ENCODE results near the gene GKAP1.
"Not testable (repeated sequence)": the region's sequence is repeated elsewhere in the genome, so short reads cannot be mapped to it uniquely, and the experiment has no call there.

The GKAP1 gene

GRCh38 chr9:83817356-83818278, at the start of gene GKAP1:
GKAP1 (minus strand) TSS chr9:83817769; CDS start chr9:83806517, 11,252 bp downstream.
- TF ChIP-seq CTCF (IDR thresholded peaks at IDR 0.05) = not testable (repeated sequence)

GRCh38 chr9:83837070-83837643, 19.6 kb upstream of the GKAP1 start:
- peak; percentile 12; the same call in 1 of the 2 replicates for TF ChIP-seq CTCF (IDR thresholded peaks at IDR 0.05)

- no peak for TF ChIP-seq CTCF (IDR thresholded peaks at IDR 0.05)
Measured at GRCh38 chr9:83800236-83801033, 17.1 kb downstream of the GKAP1 start.

- no peak for TF ChIP-seq CTCF (IDR thresholded peaks at IDR 0.05)
Measured at GRCh38 chr9:83794051-83794450, 23.5 kb downstream of the GKAP1 start.

GRCh38 chr9:83792746-83793145, 24.8 kb downstream of the GKAP1 start:
- no peak for TF ChIP-seq CTCF (IDR thresholded peaks at IDR 0.05)

- TF ChIP-seq CTCF (IDR thresholded peaks at IDR 0.05) = no peak
Measured at GRCh38 chr9:83778164-83778563, 39.4 kb downstream of the GKAP1 start.

GRCh38 chr9:83775932-83776331, 41.6 kb downstream of the GKAP1 start:
- TF ChIP-seq CTCF (IDR thresholded peaks at IDR 0.05) = no peak
